Measurements from ENCODE around the gene GMDS.

GRCh38 chr6:1711136-1711535 lies 534.3 kb downstream of the GMDS start:
- no peak for TF ChIP-seq CTCF (IDR thresholded peaks at IDR 0.05; ENCODE audit: low read length)
- TF ChIP-seq EZH2phosphoT487 (IDR thresholded peaks at IDR 0.05; ENCODE audit: low read length): no peak
